Adrenal gland (tissue), 5 donors: ENCODE data around the gene COL25A1.

Source experiments
- POLR2A ChIP-seq, 2 donors: fragments of 450-650 bp; IDR thresholded peaks; one replicate each; pipeline ENCODE4 v1.6.1; 2017; ENCODE audit warnings: antibody characterized with exemption in 2 of 2, mild to moderate bottlenecking in 2 of 2, moderate library complexity in 1 of 2
- TF ChIP-seq, protein P1 (sequence below), 6 experiments: fragments of 450-650 bp in 4 of 6; fragments of 200-600 bp in 2 of 6; sonication (generic) in 1 of 6; IDR thresholded peaks; 1 replicate in 5 of 6; 2 replicates in 1 of 6; pipeline versions ENCODE4 v1.5.1 to v1.8.0; 2016 to 2021; ENCODE audit warnings: antibody characterized with exemption in 6 of 6, mild to moderate bottlenecking in 2 of 6, moderate library complexity in 1 of 6
- donor health status: DM: no; HTN: no; CAD: no.

DNA sequence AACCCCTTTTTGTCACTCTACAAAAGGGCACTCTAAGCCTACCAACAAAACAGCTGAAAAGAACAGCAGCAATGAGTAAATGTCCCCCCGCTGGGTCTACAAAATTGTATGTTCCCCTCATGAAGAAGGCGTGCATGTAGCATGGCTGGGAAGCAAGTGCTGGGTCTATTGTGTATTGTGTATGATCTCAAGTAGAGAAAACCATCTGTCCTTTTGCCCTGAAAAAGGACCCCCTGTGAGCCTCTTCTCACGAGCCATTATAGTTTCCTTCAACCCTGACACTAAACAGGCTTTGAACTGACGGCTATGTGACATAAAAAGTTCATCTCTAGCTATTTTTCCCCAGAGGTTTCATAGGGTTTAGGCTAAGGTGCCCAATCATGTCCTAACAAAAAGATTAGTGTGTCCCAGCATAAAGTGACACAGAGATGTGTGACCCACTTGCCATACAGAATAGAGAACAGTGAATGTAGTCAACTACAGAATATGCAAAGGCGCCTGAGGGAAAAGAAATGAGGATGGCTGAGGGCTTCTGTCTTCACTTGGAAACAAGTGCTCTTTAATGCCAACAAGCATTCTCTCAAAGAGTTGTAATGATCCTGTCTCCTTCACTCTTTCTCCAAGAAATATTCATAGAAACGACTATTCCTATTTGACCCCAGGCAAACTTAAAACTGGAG is 27.3 kb downstream of the COL25A1 start:
- TF ChIP-seq, protein P1, sequence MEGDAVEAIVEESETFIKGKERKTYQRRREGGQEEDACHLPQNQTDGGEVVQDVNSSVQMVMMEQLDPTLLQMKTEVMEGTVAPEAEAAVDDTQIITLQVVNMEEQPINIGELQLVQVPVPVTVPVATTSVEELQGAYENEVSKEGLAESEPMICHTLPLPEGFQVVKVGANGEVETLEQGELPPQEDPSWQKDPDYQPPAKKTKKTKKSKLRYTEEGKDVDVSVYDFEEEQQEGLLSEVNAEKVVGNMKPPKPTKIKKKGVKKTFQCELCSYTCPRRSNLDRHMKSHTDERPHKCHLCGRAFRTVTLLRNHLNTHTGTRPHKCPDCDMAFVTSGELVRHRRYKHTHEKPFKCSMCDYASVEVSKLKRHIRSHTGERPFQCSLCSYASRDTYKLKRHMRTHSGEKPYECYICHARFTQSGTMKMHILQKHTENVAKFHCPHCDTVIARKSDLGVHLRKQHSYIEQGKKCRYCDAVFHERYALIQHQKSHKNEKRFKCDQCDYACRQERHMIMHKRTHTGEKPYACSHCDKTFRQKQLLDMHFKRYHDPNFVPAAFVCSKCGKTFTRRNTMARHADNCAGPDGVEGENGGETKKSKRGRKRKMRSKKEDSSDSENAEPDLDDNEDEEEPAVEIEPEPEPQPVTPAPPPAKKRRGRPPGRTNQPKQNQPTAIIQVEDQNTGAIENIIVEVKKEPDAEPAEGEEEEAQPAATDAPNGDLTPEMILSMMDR (IDR thresholded peaks at IDR 0.05) = no peak
- TF ChIP-seq POLR2A (IDR thresholded peaks at IDR 0.05) = no peak
